H1 (cell line): ENCODE results near the gene ZBTB33. TPM values are rescaled to one million over a fixed set of nuclear protein-coding genes. Genes with fewer than 3 reads are reported as not detected.

Source experiments
- ASH2L ChIP-seq: fragments of 200-600, 300-600 bp; sonication (generic); IDR thresholded peaks from one replicate; pipeline ENCODE4 v1.7.1; 2017; ENCODE audit warnings: low read length
- ATF2 ChIP-seq: IDR thresholded peaks from 2 replicates; pipeline ENCODE4 v1.6.1; 2012; ENCODE audit warnings: low read length, inconsistent platforms
- CBX8 ChIP-seq: fragments of 300-800, 300-1000 bp; sonication (generic); IDR thresholded peaks from 2 replicates; pipeline ENCODE4 v1.7.1; 2016; ENCODE audit warnings: low read depth, low read length, borderline replicate concordance
- CEBPB ChIP-seq: IDR thresholded peaks from 2 replicates; pipeline ENCODE4 v1.6.1; 2012; ENCODE audit warnings: low read depth, low read length
- CHD1 ChIP-seq: IDR thresholded peaks from 2 replicates; pipeline ENCODE4 v1.6.1; 2012; ENCODE audit warnings: low read depth, low read length, improper control_type of control experiment
- CTCF ChIP-seq, 3 experiments: IDR thresholded peaks; 1 replicate in 2 of 3; 2 replicates in 1 of 3; pipeline versions ENCODE4 v1.5.1 to v1.6.1; 2011; ENCODE audit warnings: low read length in 3 of 3, mild to moderate bottlenecking in 3 of 3, inconsistent platforms in 2 of 3, low read depth in 1 of 3, moderate library complexity in 1 of 3; ENCODE audit not compliant: insufficient read depth in 1 of 3; ENCODE audit errors: control extremely low read depth in 1 of 3
- EZH2 ChIP-seq: fragments of 200-600 bp; sonication (generic); IDR thresholded peaks from 2 replicates; pipeline ENCODE4 v1.7.1; 2012; ENCODE audit warnings: low read depth, mild to moderate bottlenecking, moderate library complexity, low read length, inconsistent platforms; ENCODE audit not compliant: severe bottlenecking
- GABPA ChIP-seq: IDR thresholded peaks from 2 replicates; pipeline ENCODE4 v1.6.1; 2011; ENCODE audit warnings: mild to moderate bottlenecking, low read length, moderate library complexity, borderline replicate concordance; ENCODE audit not compliant: insufficient read depth
- KDM4A ChIP-seq: IDR thresholded peaks from one replicate; pipeline ENCODE4 v1.7.1; 2012; ENCODE audit warnings: low read depth, mild to moderate bottlenecking, moderate library complexity, low read length, inconsistent platforms; ENCODE audit not compliant: severe bottlenecking
- NANOG ChIP-seq: IDR thresholded peaks from 2 replicates; pipeline ENCODE4 v1.6.1; 2011; ENCODE audit warnings: low read length, low read depth, mild to moderate bottlenecking, inconsistent platforms; ENCODE audit not compliant: insufficient read depth, poor library complexity, severe bottlenecking
- POU5F1 ChIP-seq: IDR thresholded peaks from 2 replicates; pipeline ENCODE4 v1.6.1; 2011; ENCODE audit warnings: low read depth, mild to moderate bottlenecking, low read length, moderate library complexity
- RXRA ChIP-seq: IDR thresholded peaks from 2 replicates; pipeline ENCODE4 v1.6.1; 2011; ENCODE audit warnings: low read depth, mild to moderate bottlenecking, low read length, moderate library complexity; ENCODE audit not compliant: insufficient read depth
- SAP30 ChIP-seq: fragments of 300-600 bp; sonication (generic); IDR thresholded peaks from 2 replicates; pipeline ENCODE4 v1.7.1; 2012; ENCODE audit warnings: low read length, moderate library complexity, mild to moderate bottlenecking, inconsistent platforms; ENCODE audit not compliant: insufficient read depth, insufficient replicate concordance
- SIRT6 ChIP-seq: IDR thresholded peaks from one replicate; pipeline ENCODE4 v1.7.1; 2012; ENCODE audit warnings: low read length, inconsistent platforms
- SIX5 ChIP-seq: IDR thresholded peaks from 2 replicates; pipeline ENCODE4 v1.6.1; 2011; ENCODE audit warnings: mild to moderate bottlenecking, low read depth, low read length
- TAF7 ChIP-seq: optimal IDR thresholded peaks from 2 replicates; pipeline ENCODE3; 2011; ENCODE audit warnings: low read depth, mild to moderate bottlenecking, inconsistent platforms, low read length, moderate library complexity, borderline replicate concordance
- ZNF274 ChIP-seq: IDR thresholded peaks from 2 replicates; pipeline ENCODE4 v1.7.0; 2012; ENCODE audit warnings: low read length, borderline replicate concordance; ENCODE audit errors: extremely low read depth
- polyA plus RNA-seq, 7 experiments: library from polyadenylated mRNA; depleted of rRNA in 3 of 7; stranded (reverse) in 5 of 7; unstranded in 2 of 7; fragments of >200 nt in 5 of 7; fragments of 200-250 nt in 2 of 7; gene quantifications; 1 replicate in 5 of 7; 2 replicates in 1 of 7; 4 replicates in 1 of 7; pipeline versions ENCODE4 v1.2.1 to v1.2.3, GENCODE V29; 2011 to 2013; ENCODE audit warnings: missing spikeins in 2 of 7, mixed read lengths in 2 of 7
- total RNA-seq: library from RNA; stranded (reverse); fragmentation: NEBNext Ultra II Directional; extraction: Animal tissue kit (Norgen Biotek cat#: 25700); gene quantifications from 2 replicates; pipeline ENCODE4 v1.2.1, GENCODE V29; 2021
- TF ChIP-seq, protein P1 (sequence below): IDR thresholded peaks from 2 replicates; pipeline ENCODE4 v1.6.1; 2012; ENCODE audit warnings: inconsistent platforms

Gene ZBTB33
- total and polyA plus RNA-seq, 2 of the 8 experiments (the other 6 are each of a cell fraction or from before 2014, with no cell fraction given): 3.4 to 14.9 TPM

DNA sequence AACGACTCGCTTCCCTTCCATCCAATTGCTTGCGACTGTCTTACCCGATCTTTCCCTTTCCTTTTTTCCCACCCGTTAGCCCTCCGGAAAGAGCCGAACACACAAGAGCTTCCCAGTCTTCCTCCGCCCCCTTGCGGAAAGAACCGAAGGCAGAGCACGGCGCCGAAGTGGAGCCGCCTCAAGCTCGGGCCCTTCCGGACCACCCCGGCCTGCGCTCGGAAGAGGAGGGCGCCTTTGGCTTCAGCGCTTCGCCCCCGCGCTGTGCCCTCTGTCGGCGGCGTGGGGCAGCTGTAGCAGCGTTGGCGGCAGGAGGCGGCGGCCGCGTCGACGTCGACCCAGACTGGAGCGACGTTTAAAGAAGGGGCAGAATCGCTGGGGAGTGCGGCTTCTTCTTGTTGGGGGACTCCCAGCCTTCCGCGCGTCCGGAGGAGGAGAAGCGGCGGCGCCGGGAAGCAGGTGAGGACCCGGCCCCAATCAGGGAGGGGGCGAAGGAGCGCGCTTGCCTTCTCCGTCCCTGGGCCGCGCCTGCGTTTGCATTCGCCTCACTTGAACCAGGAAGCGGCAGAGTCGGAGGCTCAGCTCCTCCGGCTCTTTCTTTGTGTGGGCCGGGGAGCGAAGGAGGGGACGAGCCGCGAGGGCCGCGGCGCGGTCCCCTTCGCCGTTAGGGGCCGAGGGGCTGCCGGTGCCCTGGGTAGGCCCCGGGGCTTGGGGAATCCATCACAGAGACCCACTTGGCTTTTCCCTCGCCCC is at the start of gene ZBTB33 (continued):
- no peak for TF ChIP-seq NANOG
- no peak for TF ChIP-seq CBX8
- TF ChIP-seq CEBPB: no peak
- no peak for TF ChIP-seq SAP30
- peak; percentile 38 for TF ChIP-seq ASH2L
- no peak for TF ChIP-seq ATF2
- TF ChIP-seq ZNF274: no peak
- no peak for TF ChIP-seq SIRT6
- no peak for TF ChIP-seq GABPA
- TF ChIP-seq EZH2: no peak
- TF ChIP-seq KDM4A: peak; percentile 30
- TF ChIP-seq TAF7: no peak
- peak; percentile 54 to 63 (median 56) for TF ChIP-seq CTCF (IDR thresholded peaks at IDR 0.05; ENCODE audit: control extremely low read depth in 1 of 3, insufficient read depth in 1 of 3, low read depth in 1 of 3, low read length in 3 of 3)
- TF ChIP-seq POU5F1: no peak
- no peak for TF ChIP-seq RXRA
- TF ChIP-seq SIX5: no peak
- no peak for TF ChIP-seq CHD1
- TF ChIP-seq, protein P1, sequence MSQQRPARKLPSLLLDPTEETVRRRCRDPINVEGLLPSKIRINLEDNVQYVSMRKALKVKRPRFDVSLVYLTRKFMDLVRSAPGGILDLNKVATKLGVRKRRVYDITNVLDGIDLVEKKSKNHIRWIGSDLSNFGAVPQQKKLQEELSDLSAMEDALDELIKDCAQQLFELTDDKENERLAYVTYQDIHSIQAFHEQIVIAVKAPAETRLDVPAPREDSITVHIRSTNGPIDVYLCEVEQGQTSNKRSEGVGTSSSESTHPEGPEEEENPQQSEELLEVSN: peak; percentile 74
